GM12864 (cell line): ENCODE data around the gene ADARB1.

Source experiments
- DNase-seq: peaks from one replicate; pipeline ENCODE4 v3.0.0-alpha.2; 2011; ENCODE audit warnings: low read depth
- H3K4me3 ChIP-seq: 2 replicates; pipeline ENCODE4 v1.5.1; 2011; ENCODE audit warnings: mild to moderate bottlenecking, low read depth, low read length, control low read depth
- TF ChIP-seq, protein P1 (sequence below): IDR thresholded peaks from 2 replicates; pipeline ENCODE4 v1.5.1; 2011; ENCODE audit warnings: low read depth, mild to moderate bottlenecking, moderate library complexity, low read length, control low read depth, inconsistent platforms; ENCODE audit errors: missing control alignments

ADARB1 gene

DNA sequence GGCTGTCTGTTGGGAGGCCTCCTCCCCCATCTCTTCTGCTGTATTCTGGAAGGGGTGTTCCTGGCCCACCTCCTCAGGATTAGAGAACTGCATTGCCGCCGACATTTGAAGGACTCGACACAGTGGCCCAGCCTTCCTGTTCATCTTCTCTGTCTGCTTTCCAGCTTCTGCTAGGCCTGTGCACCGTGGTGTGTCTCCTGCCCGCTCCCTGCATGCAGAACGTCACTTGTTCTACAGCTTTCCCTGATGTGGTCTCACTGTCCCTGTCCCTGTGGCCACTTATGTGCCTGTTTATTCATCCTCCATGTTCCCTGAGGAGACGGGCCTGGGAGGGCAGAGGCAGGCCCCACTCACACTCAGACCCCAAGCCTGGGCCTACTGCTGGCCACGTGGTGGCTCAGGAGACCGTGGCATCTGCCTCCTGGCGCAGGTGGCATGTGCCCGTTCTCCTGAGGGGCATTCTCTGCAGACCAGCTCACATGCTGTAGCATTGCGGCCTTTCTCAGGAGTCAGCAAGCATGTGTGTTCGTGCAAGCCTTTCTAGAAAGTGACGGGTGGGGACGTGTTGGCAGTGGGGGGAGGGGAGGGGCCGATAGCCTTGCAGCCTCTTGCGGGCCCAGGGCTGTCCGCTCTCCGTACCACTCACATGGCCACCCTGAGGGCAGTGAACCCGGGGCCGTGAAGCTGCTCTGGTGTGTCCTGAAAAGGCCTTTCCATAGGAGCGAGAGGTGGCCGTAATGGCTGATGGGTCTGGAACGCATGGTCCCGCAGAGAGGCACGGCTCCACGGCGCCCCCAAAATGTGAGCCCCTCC, 177.5 kb downstream of the ADARB1 start:
- H3K4me3 ChIP-seq: no peak overlapping the region
- no peak for DNase-seq
- TF ChIP-seq, protein P1, sequence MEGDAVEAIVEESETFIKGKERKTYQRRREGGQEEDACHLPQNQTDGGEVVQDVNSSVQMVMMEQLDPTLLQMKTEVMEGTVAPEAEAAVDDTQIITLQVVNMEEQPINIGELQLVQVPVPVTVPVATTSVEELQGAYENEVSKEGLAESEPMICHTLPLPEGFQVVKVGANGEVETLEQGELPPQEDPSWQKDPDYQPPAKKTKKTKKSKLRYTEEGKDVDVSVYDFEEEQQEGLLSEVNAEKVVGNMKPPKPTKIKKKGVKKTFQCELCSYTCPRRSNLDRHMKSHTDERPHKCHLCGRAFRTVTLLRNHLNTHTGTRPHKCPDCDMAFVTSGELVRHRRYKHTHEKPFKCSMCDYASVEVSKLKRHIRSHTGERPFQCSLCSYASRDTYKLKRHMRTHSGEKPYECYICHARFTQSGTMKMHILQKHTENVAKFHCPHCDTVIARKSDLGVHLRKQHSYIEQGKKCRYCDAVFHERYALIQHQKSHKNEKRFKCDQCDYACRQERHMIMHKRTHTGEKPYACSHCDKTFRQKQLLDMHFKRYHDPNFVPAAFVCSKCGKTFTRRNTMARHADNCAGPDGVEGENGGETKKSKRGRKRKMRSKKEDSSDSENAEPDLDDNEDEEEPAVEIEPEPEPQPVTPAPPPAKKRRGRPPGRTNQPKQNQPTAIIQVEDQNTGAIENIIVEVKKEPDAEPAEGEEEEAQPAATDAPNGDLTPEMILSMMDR: no peak

DNA sequence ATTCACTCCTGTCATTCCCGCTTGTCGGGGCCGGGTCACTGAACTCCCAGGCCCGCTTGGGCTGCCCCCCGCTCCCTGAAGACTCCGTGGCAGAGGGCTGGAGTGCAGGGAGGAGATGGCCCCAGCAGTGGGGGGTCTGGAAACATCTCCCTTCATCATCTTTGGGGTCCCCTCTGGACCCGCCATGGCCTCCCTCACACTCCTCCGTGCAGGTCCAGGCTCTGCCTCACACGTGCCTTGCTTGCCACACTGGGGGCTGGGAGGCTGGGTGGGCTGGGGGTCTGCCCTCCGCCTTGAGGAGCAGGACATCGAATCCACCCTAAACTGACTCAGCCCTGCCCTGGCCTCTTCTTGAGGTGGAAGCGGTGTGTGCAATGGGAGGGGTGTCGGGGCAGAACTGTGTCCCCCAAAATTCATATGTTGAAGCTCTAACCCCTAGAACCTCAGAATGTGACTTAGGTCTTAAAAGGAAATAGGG, 178.1 kb downstream of the ADARB1 start:
- no peak overlapping the region for H3K4me3 ChIP-seq
- TF ChIP-seq, protein P1: no peak
- no peak for DNase-seq

DNA sequence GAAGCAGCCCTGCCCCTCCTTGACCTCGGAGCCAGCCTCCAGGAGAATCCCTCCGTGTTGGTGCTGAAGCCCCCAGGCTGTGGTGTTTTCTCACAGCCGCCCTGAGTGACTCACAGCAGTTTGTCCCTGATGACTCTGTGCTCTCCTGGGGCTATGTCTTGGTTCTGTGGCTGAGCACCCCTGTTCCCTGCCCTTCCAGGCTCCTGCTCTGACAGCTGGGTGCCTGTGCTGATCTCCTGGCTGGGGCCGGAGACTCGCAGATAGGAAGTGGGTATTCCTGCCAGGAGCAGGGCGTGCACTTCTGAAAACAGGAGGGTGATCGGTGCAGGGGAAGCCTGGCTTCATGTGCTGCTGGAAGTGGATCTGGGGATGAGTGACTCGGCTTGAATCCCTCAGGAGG, 178.8 kb downstream of the ADARB1 start:
- no peak for DNase-seq
- H3K4me3 ChIP-seq: no peak overlapping the region
- TF ChIP-seq, protein P1: no peak

DNA sequence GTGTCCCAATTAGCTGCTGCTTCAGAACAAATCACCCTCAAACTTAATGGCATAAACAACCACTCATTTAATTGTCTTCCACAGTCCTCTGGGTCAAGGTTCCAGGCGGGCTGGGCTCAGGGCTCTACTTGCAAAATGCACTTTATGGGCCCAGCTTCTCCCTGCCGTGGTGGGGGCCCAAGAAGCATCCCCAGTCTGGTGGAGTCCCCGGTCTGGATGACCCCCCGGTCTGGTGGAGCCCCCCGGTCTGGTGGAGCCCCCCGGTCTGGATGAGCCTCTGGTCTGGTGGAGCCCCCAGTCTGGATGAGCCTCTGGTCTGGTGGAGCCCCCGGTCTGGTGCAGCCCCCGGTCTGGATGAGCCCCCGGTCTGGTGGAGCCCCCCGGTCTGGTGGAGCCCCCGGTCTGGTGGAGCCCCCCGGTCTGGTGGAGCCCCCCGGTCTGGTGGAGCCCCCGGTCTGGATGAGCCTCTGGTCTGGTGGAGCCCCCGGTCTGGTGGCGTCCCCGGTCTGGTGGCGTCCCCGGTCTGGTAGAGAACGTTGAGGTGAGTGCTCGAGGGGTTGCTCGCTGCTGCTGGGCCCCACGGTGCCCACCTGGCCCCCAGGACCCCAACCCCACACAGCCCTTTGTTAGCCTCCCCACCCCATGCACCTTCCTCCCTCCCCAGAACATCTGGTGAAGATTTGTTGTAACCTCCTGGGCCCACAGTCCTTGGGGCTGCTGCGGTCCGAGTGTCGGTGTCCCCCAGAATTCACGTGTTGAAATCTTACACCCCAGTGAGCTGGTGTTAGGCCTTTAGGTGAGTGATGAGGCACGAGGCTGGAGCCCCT, 179.5 kb downstream of the ADARB1 start:
- TF ChIP-seq, protein P1: no peak
- no peak for DNase-seq
- H3K4me3 ChIP-seq: no peak overlapping the region

GRCh38 chr21:45254460-45254930, 180.1 kb downstream of the ADARB1 start:
- TF ChIP-seq, protein P1: no peak
- DNase-seq: no peak
- no peak overlapping the region for H3K4me3 ChIP-seq

- no peak overlapping the region for H3K4me3 ChIP-seq
- DNase-seq: no peak
- TF ChIP-seq, protein P1: no peak
Observed at GRCh38 chr21:45255381-45256020, 181.1 kb downstream of the ADARB1 start.
